KMS-11 (cell line): Measurements from ENCODE around the gene PAPPA2.

Experiments
- H2AFZ ChIP-seq: fragments of 200-600 bp; sonication (generic); 2 replicates; pipeline ENCODE4 v1.6.1; 2016; ENCODE audit warnings: antibody characterized with exemption, mixed run types, low read depth
- H3K27ac ChIP-seq: fragments of 200-600 bp; sonication (generic); 2 replicates; pipeline ENCODE4 v1.6.1; 2016; ENCODE audit warnings: mild to moderate bottlenecking, mixed run types
- H3K27me3 ChIP-seq: fragments of 200-600 bp; sonication (generic); 2 replicates; pipeline ENCODE4 v1.6.1; 2017; ENCODE audit warnings: mild to moderate bottlenecking, low read depth, mixed run types, moderate library complexity; ENCODE audit not compliant: insufficient read depth
- H3K36me3 ChIP-seq: fragments of 200-600 bp; sonication (generic); 2 replicates; pipeline ENCODE4 v1.6.1; 2017; ENCODE audit warnings: mild to moderate bottlenecking, mixed run types; ENCODE audit not compliant: insufficient read depth
- H3K4me1 ChIP-seq: fragments of 200-600 bp; sonication (generic); 2 replicates; pipeline ENCODE4 v1.6.1; 2016; ENCODE audit warnings: mild to moderate bottlenecking, low read depth, mixed run types; ENCODE audit not compliant: poor library complexity, severe bottlenecking
- H3K4me2 ChIP-seq: fragments of 200-600 bp; sonication (generic); 2 replicates; pipeline ENCODE4 v1.7.0; 2016; ENCODE audit warnings: mild to moderate bottlenecking, mixed run types
- H3K4me3 ChIP-seq: fragments of 200-600 bp; sonication (generic); IDR thresholded peaks from 2 replicates; pipeline ENCODE4 v1.6.1; 2017; ENCODE audit warnings: low read depth, low read length, mixed read lengths; ENCODE audit not compliant: insufficient read depth
- H3K79me2 ChIP-seq: fragments of 200-600 bp; sonication (generic); 2 replicates; pipeline ENCODE4 v1.6.1; 2016; ENCODE audit warnings: low read depth, mixed run types; ENCODE audit not compliant: insufficient read depth
- H3K9ac ChIP-seq: fragments of 200-600 bp; sonication (generic); 2 replicates; pipeline ENCODE4 v1.6.1; 2016; ENCODE audit warnings: mild to moderate bottlenecking, mixed run types
- H4K20me1 ChIP-seq: fragments of 200-600 bp; sonication (generic); 2 replicates; pipeline ENCODE4 v1.6.1; 2016; ENCODE audit warnings: mild to moderate bottlenecking, mixed run types; ENCODE audit not compliant: insufficient read depth
- CTCF ChIP-seq: fragments of 200-600 bp; sonication (generic); conservative IDR thresholded peaks from 2 replicates; pipeline ENCODE4 v1.6.1; 2017; ENCODE audit warnings: low read depth, mild to moderate bottlenecking, antibody characterized with exemption, low read length, moderate library complexity, mixed read lengths

PAPPA2 gene

GRCh38 chr1:176701151-176701866 is 238.3 kb downstream of the PAPPA2 start:
- Histone ChIP-seq H2AFZ (peak overlapping the region; percentile 11), H3K4me2 (peak overlapping the region; percentile 24)

GRCh38 chr1:176702901-176703300 is 239.9 kb downstream of the PAPPA2 start:
- TF ChIP-seq CTCF: no peak
- Histone ChIP-seq H3K4me3 (no peak overlapping the region), H3K4me2 (no peak overlapping the region), H3K79me2 (no peaks in the 10 kb centered on the region), H2AFZ (no peak overlapping the region), H3K4me1 (peaks cover 42% of the 10 kb centered on the region), H4K20me1 (no peaks in the 10 kb centered on the region), H3K9ac (no peak overlapping the region), H3K27ac (no peak overlapping the region), H3K27me3 (no peaks in the 10 kb centered on the region), H3K36me3 (no peaks in the 10 kb centered on the region)

More at GRCh38 chr1:176701151-176701866, 238.3 kb downstream of the PAPPA2 start:
- no peaks in the 10 kb centered on the region for H3K36me3 ChIP-seq
- no peaks in the 10 kb centered on the region for H3K79me2 ChIP-seq
- peaks cover 58% of the 10 kb centered on the region for H3K4me1 ChIP-seq
- H3K9ac ChIP-seq: no peak overlapping the region
- H3K27me3 ChIP-seq: no peaks in the 10 kb centered on the region
- no peak for TF ChIP-seq CTCF
- peak overlapping the region; percentile 5; the same call in 1 of the 2 replicates for H3K27ac ChIP-seq
- no peak overlapping the region for H3K4me3 ChIP-seq
- no peaks in the 10 kb centered on the region for H4K20me1 ChIP-seq

- TF ChIP-seq CTCF: no peak
- Histone ChIP-seq H3K27ac (no peak overlapping the region), H4K20me1 (no peaks in the 10 kb centered on the region), H3K79me2 (no peaks in the 10 kb centered on the region), H3K4me2 (no peak overlapping the region), H3K4me3 (no peak overlapping the region), H3K36me3 (no peaks in the 10 kb centered on the region), H3K27me3 (no peaks in the 10 kb centered on the region), H2AFZ (no peak overlapping the region), H3K9ac (no peak overlapping the region), H3K4me1 (peaks cover 24% of the 10 kb centered on the region)
Measured at GRCh38 chr1:176705585-176705984, 242.6 kb downstream of the PAPPA2 start.

- Histone ChIP-seq H3K27ac (peak overlapping the region; percentile 37), H3K4me1 (peaks cover 15% of the 10 kb centered on the region), H3K36me3 (no peaks in the 10 kb centered on the region), H3K79me2 (no peaks in the 10 kb centered on the region), H2AFZ (peak overlapping the region; percentile 16; the same call in 1 of the 2 replicates), H3K9ac (no peak overlapping the region), H3K27me3 (no peaks in the 10 kb centered on the region), H4K20me1 (no peaks in the 10 kb centered on the region), H3K4me2 (peak overlapping the region; percentile 19; the same call in 1 of the 2 replicates), H3K4me3 (no peak overlapping the region)
- TF ChIP-seq CTCF: no peak
Measured at GRCh38 chr1:176717066-176717750, 254.2 kb downstream of the PAPPA2 start.
